ENCODE results near the gene RCE1.

- TF ChIP-seq CTCF (IDR thresholded peaks at IDR 0.05; ENCODE audit: insufficient read depth, low read length) (no peak), POLR2AphosphoS5 (IDR thresholded peaks at IDR 0.05; ENCODE audit: low read depth) (no peak), REST (IDR thresholded peaks at IDR 0.05; ENCODE audit: insufficient replicate concordance, low read depth) (no peak), GABPA (IDR thresholded peaks at IDR 0.05; ENCODE audit: low read depth) (no peak)
These were observed 20.3 kb downstream of the RCE1 start for GRCh38 chr11:66863428-66864125.

Measured in HL-60 (cell line).